Tibial nerve (tissue), 4 donors: ENCODE measurements around the gene MRPS25. TPM values are rescaled to one million over a fixed set of nuclear protein-coding genes. Genes with fewer than 3 reads are reported as not detected.

Experiments
- DNase-seq, 2 donors: peaks; one replicate each; pipeline ENCODE4 v3.0.0-alpha.2; 2019; ENCODE audit warnings: low spot score in 2 of 2
- H3K27ac ChIP-seq, 4 donors: fragments of 200-600 bp; sonication (generic) in 3 of 4; one replicate each; pipeline ENCODE4 v1.5.1; 2017 to 2019; ENCODE audit warnings: mild to moderate bottlenecking in 1 of 4
- H3K27me3 ChIP-seq, 2 donors: fragments of 200-600 bp; sonication (generic) in 1 of 2; one replicate each; pipeline versions ENCODE4 v1.5.1 to v1.6.0; 2017 to 2019
- H3K36me3 ChIP-seq, 3 donors: fragments of 200-600 bp; sonication (generic); one replicate each; pipeline ENCODE4 v1.5.1; 2018 to 2019
- H3K4me1 ChIP-seq, 4 donors: fragments of 200-600 bp; sonication (generic) in 3 of 4; one replicate each; pipeline ENCODE4 v1.5.1; 2017 to 2019
- H3K4me3 ChIP-seq, 4 donors: fragments of 200-600 bp; sonication (generic) in 3 of 4; one replicate each; pipeline ENCODE4 v1.5.1; 2017 to 2019; ENCODE audit warnings: mild to moderate bottlenecking in 1 of 4, moderate library complexity in 1 of 4
- H3K9me3 ChIP-seq, 4 donors: fragments of 200-600 bp; sonication (generic) in 3 of 4; one replicate each; pipeline ENCODE4 v1.5.1; 2017 to 2019
- CTCF ChIP-seq, 5 experiments: fragments of 200-600 bp in 3 of 5; fragments of 450-650 bp in 2 of 5; sonication (generic) in 3 of 5; IDR thresholded peaks; one replicate each; pipeline ENCODE4 v1.5.1; 2016 to 2019; ENCODE audit warnings: antibody characterized with exemption in 5 of 5, mild to moderate bottlenecking in 3 of 5, moderate library complexity in 2 of 5
- EP300 ChIP-seq, 2 donors: sonication (generic); formaldehyde crosslinking; IDR thresholded peaks; one replicate each; pipeline ENCODE4 v1.6.1; 2017; ENCODE audit warnings: antibody characterized with exemption in 2 of 2, mild to moderate bottlenecking in 1 of 2
- POLR2A ChIP-seq, 2 donors: fragments of 450-650 bp; IDR thresholded peaks; one replicate each; pipeline ENCODE4 v1.6.1; 2017; ENCODE audit warnings: antibody characterized with exemption in 2 of 2, mild to moderate bottlenecking in 2 of 2, moderate library complexity in 2 of 2
- WGBS, 2 donors: methylation state at CpG; one replicate each; pipeline ENCODE4 v1.1.5; 2018; 5-methylcytosine and 5-hydroxymethylcytosine counted together
- total RNA-seq, 4 donors: library from RNA; depleted of rRNA; stranded (reverse); fragments of >200 nt; gene quantifications; one replicate each; pipeline ENCODE4 v1.1.0, GENCODE V29; 2016

The MRPS25 gene
- 10 to 100 TPM; 22.7 to 45.6 (median 30.7) TPM for total RNA-seq

GRCh38 chr3:15064835-15065549 lies at the start of gene MRPS25:
MRPS25 (minus strand) TSS chr3:15065315; CDS start chr3:15065194, 121 bp downstream.
- Histone ChIP-seq H3K9me3 (no peaks in the 10 kb centered on the region), H3K4me1 (peaks cover 0 to 16% (median 14%) of the 10 kb centered on the region in 4 donors), H3K27me3 (no peaks in the 10 kb centered on the region), H3K4me3 (peak within 1 kb of the TSS; percentile 64 to 91 (median 78)), H3K27ac (peak within 1 kb of the TSS; percentile 44 to 84 (median 74)), H3K36me3 (peaks cover 0 to 6% (median 0%) of the 10 kb centered on the region in 3 donors)
- peak; percentile 74 to 82 for DNase-seq
- WGBS, 2 donors: 1 to 2% methylated on average over 17 to 37 of the region's 69 CpGs
- TF ChIP-seq EP300 (IDR thresholded peaks at IDR 0.05): peak; percentile 76 to 96
- peak; percentile 60 to 84 for TF ChIP-seq POLR2A (IDR thresholded peaks at IDR 0.05)
- no peak for TF ChIP-seq CTCF (IDR thresholded peaks at IDR 0.05)

- no peak overlapping the region for H3K4me3 ChIP-seq
- no peak overlapping the region for H3K27ac ChIP-seq
- peaks cover 0 to 7% of the 10 kb centered on the region in 2 donors for H3K27me3 ChIP-seq
- no peaks in the 10 kb centered on the region for H3K4me1 ChIP-seq
- H3K9me3 ChIP-seq: no peaks in the 10 kb centered on the region
- WGBS, 2 donors: 70 to 73% methylated on average over 3 of the region's 3 CpGs
- H3K36me3 ChIP-seq: no peaks in the 10 kb centered on the region
- no peak for DNase-seq
- no peak for TF ChIP-seq EP300 (IDR thresholded peaks at IDR 0.05)
- no peak for TF ChIP-seq POLR2A (IDR thresholded peaks at IDR 0.05)
- TF ChIP-seq CTCF (IDR thresholded peaks at IDR 0.05): no peak
These were observed 48.8 kb upstream of the MRPS25 start for GRCh38 chr3:15113884-15114283.

- TF ChIP-seq EP300 (IDR thresholded peaks at IDR 0.05) (no peak), CTCF (IDR thresholded peaks at IDR 0.05) (no peak), POLR2A (IDR thresholded peaks at IDR 0.05) (no peak)
- H3K4me1 ChIP-seq: no peaks in the 10 kb centered on the region
- H3K27me3 ChIP-seq: peaks cover 0 to 4% of the 10 kb centered on the region in 2 donors
- H3K27ac ChIP-seq: no peak overlapping the region
- 49 to 55% methylated on average over 6 of the region's 6 CpGs for WGBS, 2 donors
- H3K9me3 ChIP-seq: no peaks in the 10 kb centered on the region
- DNase-seq: no peak
- H3K4me3 ChIP-seq: no peak overlapping the region
- H3K36me3 ChIP-seq: no peaks in the 10 kb centered on the region
These were observed 48.4 kb upstream of the MRPS25 start for GRCh38 chr3:15113471-15113870.

- no peaks in the 10 kb centered on the region for H3K27me3 ChIP-seq
- 83 to 95% methylated on average over 3 of the region's 3 CpGs for WGBS, 2 donors
- H3K27ac ChIP-seq: no peak overlapping the region
- no peak overlapping the region for H3K4me3 ChIP-seq
- no peaks in the 10 kb centered on the region for H3K9me3 ChIP-seq
- DNase-seq: no peak
- H3K36me3 ChIP-seq: no peaks in the 10 kb centered on the region
- TF ChIP-seq POLR2A (IDR thresholded peaks at IDR 0.05) (no peak), EP300 (IDR thresholded peaks at IDR 0.05) (no peak), CTCF (IDR thresholded peaks at IDR 0.05) (no peak)
- no peaks in the 10 kb centered on the region for H3K4me1 ChIP-seq
These were observed 46.9 kb upstream of the MRPS25 start for GRCh38 chr3:15112011-15112410.

- DNase-seq: no peak
- H3K4me1 ChIP-seq: no peaks in the 10 kb centered on the region
- no peak overlapping the region for H3K4me3 ChIP-seq
- H3K36me3 ChIP-seq: no peaks in the 10 kb centered on the region
- no peak overlapping the region for H3K27ac ChIP-seq
- H3K27me3 ChIP-seq: no peaks in the 10 kb centered on the region
- 61 to 62% methylated on average over 4 of the region's 4 CpGs for WGBS, 2 donors
- TF ChIP-seq CTCF (IDR thresholded peaks at IDR 0.05) (no peak), POLR2A (IDR thresholded peaks at IDR 0.05) (no peak), EP300 (IDR thresholded peaks at IDR 0.05) (no peak)
- no peaks in the 10 kb centered on the region for H3K9me3 ChIP-seq
These were observed 45.1 kb upstream of the MRPS25 start for GRCh38 chr3:15110206-15110605.
